Left lung (tissue), 10 donors: Measurements from ENCODE around the gene KNTC1. TPM values are rescaled to one million over a fixed set of nuclear protein-coding genes. Genes with fewer than 3 reads are reported as not detected.

Source experiments
- ATAC-seq: fragments of 200-7000 bp; cut with Tn5 transposase; one replicate; pipeline ENCODE4 v1.9.1; 2020; ENCODE audit warnings: moderate library complexity
- DNase-seq, 4 donors: peaks; one replicate each; pipeline ENCODE4 v3.0.0-alpha.2; 2013 to 2020
- H3K27ac ChIP-seq, 2 donors: fragments of 200-600 bp; sonication (generic) in 1 of 2; one replicate each; pipeline versions ENCODE4 v1.5.0 to v1.8.0; 2020 to 2021
- H3K27me3 ChIP-seq, 2 donors: fragments of 200-600 bp; sonication (generic) in 1 of 2; one replicate each; pipeline versions ENCODE4 v1.5.0 to v1.8.0; 2020 to 2021
- H3K36me3 ChIP-seq, 2 donors: fragments of 200-600 bp; sonication (generic) in 1 of 2; one replicate each; pipeline versions ENCODE4 v1.5.0 to v1.8.0; 2020 to 2021
- H3K4me1 ChIP-seq, 2 donors: fragments of 200-600 bp; one replicate each; pipeline ENCODE4 v1.8.0; 2021
- H3K4me3 ChIP-seq, 2 donors: fragments of 200-600 bp; sonication (generic) in 1 of 2; one replicate each; pipeline versions ENCODE4 v1.5.0 to v1.8.0; 2020 to 2021; ENCODE audit warnings: mild to moderate bottlenecking in 1 of 2
- H3K9me3 ChIP-seq, 2 donors: fragments of 200-600 bp; sonication (generic) in 1 of 2; one replicate each; pipeline versions ENCODE4 v1.5.0 to v1.8.0; 2020 to 2021
- CTCF ChIP-seq, 2 donors: fragments of 200-600 bp; sonication (generic) in 1 of 2; IDR thresholded peaks; one replicate each; pipeline versions ENCODE4 v1.5.0 to v1.8.0; 2021; ENCODE audit warnings: antibody characterized with exemption in 2 of 2
- intact Hi-C, 2 donors: fragments of 100-400 bp; cut with DNase I; formaldehyde crosslinking; loops; one replicate each; pipeline versions ENCODE4 v1.11.2 to v1.14.2; 2022
- polyA plus RNA-seq, 6 donors: library from polyadenylated mRNA; unstranded; fragments of 120-200 nt; gene quantifications; one replicate each; pipeline ENCODE4 v1.2.1, GENCODE V29; 2013; ENCODE audit not compliant: insufficient read length in 6 of 6
- total RNA-seq, 2 donors: library from RNA; stranded (reverse); fragmentation: NEBNext Ultra II Directional; extraction: Animal tissue kit (Norgen Biotek cat#: 25700); gene quantifications; one replicate each; pipeline ENCODE4 v1.2.1, GENCODE V29; 2021
- donor health status: DM: no; HTN: yes; CAD: no.
- donor health status: DM: no; HTN: no; CAD: no.

KNTC1 gene
- total and polyA plus RNA-seq, 8 donors = 13.6 to 64.7 (median 53.9) TPM

GRCh38 chr12:122604993-122605392 lies 77.9 kb downstream of the KNTC1 start:
- ATAC-seq (no peak), DNase-seq (no peak)
- no peak for TF ChIP-seq CTCF (IDR thresholded peaks at IDR 0.05)
- Histone ChIP-seq H3K9me3 (no peaks in the 10 kb centered on the region), H3K4me1 (no peaks in the 10 kb centered on the region), H3K4me3 (no peak overlapping the region), H3K36me3 (peaks cover 0 to 26% of the 10 kb centered on the region in 2 donors), H3K27me3 (no peaks in the 10 kb centered on the region), H3K27ac (no peak overlapping the region)
- intact Hi-C loops = no loop called here

GRCh38 chr12:122609732-122610131 lies 82.7 kb downstream of the KNTC1 start:
- H3K4me3 ChIP-seq = no peak overlapping the region
- no peaks in the 10 kb centered on the region for H3K27me3 ChIP-seq
- no peaks in the 10 kb centered on the region for H3K4me1 ChIP-seq
- no peak for TF ChIP-seq CTCF (IDR thresholded peaks at IDR 0.05)
- peaks cover 0 to 57% of the 10 kb centered on the region in 2 donors for H3K36me3 ChIP-seq
- intact Hi-C loops = no loop called here
- no peaks in the 10 kb centered on the region for H3K9me3 ChIP-seq
- H3K27ac ChIP-seq = no peak overlapping the region
- no peak for ATAC-seq
- DNase-seq = no peak

- Histone ChIP-seq H3K27ac (no peak overlapping the region), H3K9me3 (no peaks in the 10 kb centered on the region), H3K27me3 (no peaks in the 10 kb centered on the region), H3K4me1 (no peaks in the 10 kb centered on the region), H3K36me3 (peaks cover 0 to 59% of the 10 kb centered on the region in 2 donors), H3K4me3 (no peak overlapping the region)
- no peak for DNase-seq
- ATAC-seq = no peak
- intact Hi-C loops = no loop called here
- no peak for TF ChIP-seq CTCF (IDR thresholded peaks at IDR 0.05)
Observed at GRCh38 chr12:122610207-122610606, 83.2 kb downstream of the KNTC1 start.

- DNase-seq = no peak
- H3K4me3 ChIP-seq = no peak overlapping the region
- no peaks in the 10 kb centered on the region for H3K4me1 ChIP-seq
- TF ChIP-seq CTCF (IDR thresholded peaks at IDR 0.05) = no peak
- intact Hi-C loops = no loop called here
- H3K9me3 ChIP-seq = no peaks in the 10 kb centered on the region
- H3K36me3 ChIP-seq = peaks cover 0 to 59% of the 10 kb centered on the region in 2 donors
- ATAC-seq = no peak
- H3K27me3 ChIP-seq = no peaks in the 10 kb centered on the region
- no peak overlapping the region for H3K27ac ChIP-seq
Observed at GRCh38 chr12:122610911-122611310, 83.9 kb downstream of the KNTC1 start.

GRCh38 chr12:122614839-122615238 lies 87.8 kb downstream of the KNTC1 start:
- no peak for ATAC-seq
- TF ChIP-seq CTCF (IDR thresholded peaks at IDR 0.05) = no peak
- Histone ChIP-seq H3K9me3 (no peaks in the 10 kb centered on the region), H3K4me1 (no peaks in the 10 kb centered on the region), H3K4me3 (no peak overlapping the region), H3K27me3 (no peaks in the 10 kb centered on the region), H3K27ac (no peak overlapping the region), H3K36me3 (peaks cover 0 to 90% of the 10 kb centered on the region in 2 donors)
- intact Hi-C loops = no loop called here
- DNase-seq = no peak
